GM21717 (cell line): ENCODE data around the gene CA5B.
"Not testable (repeated sequence)": the region's sequence is repeated elsewhere in the genome, so short reads cannot be mapped to it uniquely, and the experiment has no call there.

ENCODE experiments used
- ATAC-seq: cut with Tn5 transposase; IDR thresholded peaks from one replicate; pipeline ENCODE4 v1.9.1; 2021; ENCODE audit warnings: mild to moderate bottlenecking, moderate library complexity; ENCODE audit not compliant: unreplicated experiment

Gene CA5B

GRCh38 chrX:15812192-15812938 is 74.3 kb downstream of the CA5B start:
- no peak for ATAC-seq

- ATAC-seq = no peak
These were observed 75.3 kb downstream of the CA5B start for GRCh38 chrX:15813416-15813815.

- no peak for ATAC-seq
These were observed 76.8 kb downstream of the CA5B start for GRCh38 chrX:15814771-15815365.

- peak; percentile 93 for ATAC-seq
These were observed 77.8 kb downstream of the CA5B start for GRCh38 chrX:15815779-15816437.

GRCh38 chrX:15816438-15816809 is 78.4 kb downstream of the CA5B start:
- ATAC-seq = no peak

- no peak for ATAC-seq
These were observed 78.8 kb downstream of the CA5B start for GRCh38 chrX:15816886-15817285.

- no peak for ATAC-seq
These were observed 82.3 kb downstream of the CA5B start for GRCh38 chrX:15820106-15821073.

GRCh38 chrX:15822922-15823321 is 84.9 kb downstream of the CA5B start:
- ATAC-seq = no peak

GRCh38 chrX:15825936-15826335 is 87.9 kb downstream of the CA5B start:
- no peak for ATAC-seq

- ATAC-seq = no peak
These were observed 91.1 kb downstream of the CA5B start for GRCh38 chrX:15829217-15829616.

- ATAC-seq = not testable (repeated sequence)
These were observed 93.3 kb downstream of the CA5B start for GRCh38 chrX:15831347-15831746.

- no peak for ATAC-seq
These were observed 96.0 kb downstream of the CA5B start for GRCh38 chrX:15834053-15834452.

- ATAC-seq = no peak
These were observed 96.9 kb downstream of the CA5B start for GRCh38 chrX:15834827-15835595.
